NCI-H2196 (cell line): ENCODE data around the gene C10orf53.
"Not testable (repeated sequence)": the region's sequence is repeated elsewhere in the genome, so short reads cannot be mapped to it uniquely, and the experiment has no call there.

Experiments used
- DNase-seq: peaks from one replicate; lab custom pipeline; 2025; ENCODE audit not compliant: unreplicated experiment; lab: John Stamatoyannopoulos, UW

C10orf53 gene

GRCh38 chr10:49686651-49687050 is 7.2 kb downstream of the C10orf53 start:
- DNase-seq: no peak

GRCh38 chr10:49688261-49688846 is 8.9 kb downstream of the C10orf53 start:
- DNase-seq: no peak

DNA sequence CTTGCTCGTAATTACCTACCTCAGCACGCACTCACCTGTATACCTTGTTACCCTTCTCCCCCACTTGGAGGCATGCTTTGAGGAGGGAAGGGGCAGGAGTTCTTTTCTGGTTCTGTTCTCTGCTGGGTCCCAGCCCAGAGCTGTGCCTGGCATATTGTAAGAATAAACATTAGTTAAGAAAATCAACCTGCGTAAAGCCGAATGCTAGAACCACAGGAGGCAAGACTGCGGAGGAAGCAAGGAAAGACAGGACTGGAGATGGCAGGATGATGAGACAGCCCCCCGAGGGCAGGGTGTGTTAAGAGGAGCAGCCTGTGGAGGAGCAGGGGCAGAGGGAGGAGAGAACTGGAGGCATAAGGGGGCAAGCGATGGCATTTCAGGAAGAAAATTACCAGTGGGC is 9.5 kb downstream of the C10orf53 start:
- DNase-seq: no peak

DNA sequence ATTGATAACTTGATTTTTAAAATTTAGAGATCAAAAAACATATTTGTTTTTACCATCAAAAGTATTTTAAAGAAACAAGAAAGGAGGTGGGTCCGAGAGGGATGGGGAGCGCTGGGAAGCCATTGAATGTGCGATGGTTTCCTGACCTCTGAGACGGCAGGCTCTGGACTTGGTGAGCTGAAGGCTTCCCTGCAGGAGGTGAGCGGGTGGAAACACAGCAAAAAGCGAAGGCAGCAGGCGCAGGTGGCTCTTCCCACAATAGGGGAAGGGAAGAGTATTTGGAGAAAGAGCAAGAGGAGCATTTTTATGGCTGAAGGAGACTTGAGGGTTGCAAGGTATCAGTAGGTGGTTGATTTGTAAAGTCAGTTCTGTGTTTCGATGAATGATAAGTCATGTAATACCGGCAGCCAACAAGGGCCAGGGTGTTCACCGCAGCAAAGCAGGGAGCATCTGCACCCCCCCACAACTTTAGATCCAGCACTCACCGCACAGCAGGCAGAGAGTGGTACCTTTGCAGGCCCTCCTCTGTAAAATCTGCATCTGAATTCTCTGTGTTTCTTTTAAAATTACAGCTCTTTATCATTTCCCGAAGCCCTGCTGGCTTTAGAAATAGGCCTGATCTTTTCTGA is 10.5 kb downstream of the C10orf53 start:
- DNase-seq: no peak

DNA sequence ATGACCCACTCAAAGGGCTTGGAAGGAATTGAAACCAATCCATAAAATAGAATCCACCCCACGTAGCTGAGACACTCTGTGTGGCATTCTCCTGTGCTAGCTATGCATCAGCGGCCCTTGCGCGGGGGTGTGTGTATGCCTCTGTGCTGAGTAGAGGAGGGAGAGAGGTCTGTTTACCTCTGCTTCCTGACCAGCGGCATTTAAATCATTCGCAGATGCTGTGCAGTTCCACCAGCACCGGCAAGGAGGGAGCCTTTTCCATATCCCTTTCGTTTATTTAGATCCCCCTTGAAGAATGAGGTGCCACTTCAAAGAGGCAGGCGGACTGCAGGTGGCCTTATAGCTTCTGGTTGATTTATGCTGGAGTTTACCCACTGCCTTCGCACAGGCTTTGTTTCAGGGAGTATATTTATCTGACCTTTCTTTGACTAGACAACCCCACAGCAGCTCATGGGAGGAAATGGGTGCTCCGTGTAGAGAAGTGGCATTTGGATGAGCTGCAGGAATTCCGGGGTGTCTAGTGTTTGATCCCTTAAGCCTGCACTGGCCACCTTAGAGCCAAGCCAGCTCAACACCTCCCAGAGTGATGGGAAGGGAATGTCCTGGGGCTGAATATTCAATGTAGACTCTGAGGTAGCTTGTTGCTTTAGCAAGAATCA is 11.4 kb downstream of the C10orf53 start:
- no peak for DNase-seq

DNA sequence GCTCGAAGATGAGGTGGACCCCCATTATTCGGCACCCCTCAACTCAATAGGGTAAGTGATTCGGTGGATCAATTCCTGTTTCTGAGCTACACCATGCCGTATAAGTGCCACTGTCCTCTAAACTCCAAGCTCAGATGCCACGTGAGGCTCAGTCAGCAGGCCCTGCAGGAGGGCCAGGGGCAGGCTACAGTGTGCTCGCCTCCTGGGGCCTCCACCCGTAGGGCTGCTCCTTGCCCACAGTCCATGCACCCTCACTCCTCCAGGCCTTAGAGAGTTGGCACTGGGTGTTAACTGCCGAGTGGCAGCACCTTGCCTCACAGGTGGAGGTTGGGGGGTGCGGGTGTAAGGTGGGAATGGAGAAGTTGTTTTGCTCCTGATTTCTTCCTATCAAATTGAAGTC is 12.1 kb downstream of the C10orf53 start:
- DNase-seq: no peak

- no peak for DNase-seq
Observed at GRCh38 chr10:49694466-49694865, 15.0 kb downstream of the C10orf53 start.

DNA sequence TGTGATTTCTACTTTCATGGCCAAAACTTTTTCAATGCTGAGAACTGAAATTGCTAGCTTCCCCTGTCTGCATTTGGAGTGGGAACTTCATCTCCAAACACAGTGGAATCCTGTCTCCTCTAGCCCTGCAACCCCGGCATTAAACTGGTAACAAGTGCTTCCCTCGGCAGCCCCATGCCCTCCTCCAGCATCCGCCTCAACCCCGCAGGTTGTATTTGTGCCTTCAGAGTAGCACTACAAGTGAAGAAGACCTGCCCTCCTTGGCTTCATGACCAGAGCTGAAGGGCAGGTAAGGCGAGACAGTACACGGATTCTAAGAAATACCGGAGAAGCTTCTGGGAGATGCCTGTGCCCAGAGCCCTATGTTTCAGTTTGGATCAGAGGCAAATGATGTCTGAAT is 16.9 kb downstream of the C10orf53 start:
- no peak for DNase-seq

DNA sequence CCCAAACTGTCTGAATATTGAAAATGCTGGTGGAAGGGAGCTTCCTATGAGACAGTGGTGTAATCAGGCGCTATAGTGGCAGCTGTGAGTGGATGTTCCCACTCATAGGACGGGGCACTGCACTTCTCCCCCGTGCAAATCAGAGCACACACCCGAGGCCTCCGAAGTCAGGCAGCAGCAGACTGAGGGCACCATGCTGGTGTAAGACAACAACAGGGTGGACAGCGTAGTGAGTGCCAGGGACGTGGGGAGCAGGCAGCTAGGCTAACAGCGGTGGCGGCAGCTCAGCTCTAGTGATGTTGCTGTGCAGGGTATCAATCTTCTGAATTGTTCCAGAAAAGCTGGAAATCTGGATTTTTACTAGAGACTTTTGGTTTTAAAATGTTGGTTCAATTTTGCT is 19.2 kb downstream of the C10orf53 start:
- no peak for DNase-seq

GRCh38 chr10:49700211-49700610 is 20.8 kb downstream of the C10orf53 start:
- no peak for DNase-seq

- DNase-seq: peak; percentile 8
Observed at GRCh38 chr10:49700997-49701396, 21.5 kb downstream of the C10orf53 start.

- DNase-seq: no peak
Observed at GRCh38 chr10:49707585-49707984, 28.1 kb downstream of the C10orf53 start.

GRCh38 chr10:49709934-49710333 is 30.5 kb downstream of the C10orf53 start:
- no peak for DNase-seq

GRCh38 chr10:49710966-49711365 is 31.5 kb downstream of the C10orf53 start:
- DNase-seq: no peak

DNA sequence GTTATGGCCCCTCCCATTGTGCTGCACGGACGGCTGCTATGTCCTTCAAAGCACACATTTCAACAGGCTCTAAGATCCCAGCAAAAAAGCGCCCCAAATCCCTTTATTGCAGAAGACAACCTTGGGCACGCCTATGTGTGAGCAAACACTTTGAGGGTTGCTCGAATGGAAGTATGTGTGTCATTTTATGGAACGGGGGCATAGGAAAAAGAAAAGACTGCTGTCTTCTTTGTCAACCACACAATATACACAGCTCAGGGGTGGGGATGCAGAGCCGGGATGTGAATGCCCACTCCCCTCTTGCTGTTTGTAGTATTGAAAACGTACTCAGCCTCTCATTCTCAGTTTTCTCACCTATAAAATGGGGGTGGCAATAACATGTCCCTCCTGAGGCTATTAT is 32.0 kb downstream of the C10orf53 start:
- DNase-seq: no peak

- no peak for DNase-seq
Observed at GRCh38 chr10:49713266-49713665, 33.8 kb downstream of the C10orf53 start.

- not testable (repeated sequence) for DNase-seq
Observed at GRCh38 chr10:49715157-49715556, 35.7 kb downstream of the C10orf53 start.

- no peak for DNase-seq
Observed at GRCh38 chr10:49726593-49726992, 47.1 kb downstream of the C10orf53 start.

DNA sequence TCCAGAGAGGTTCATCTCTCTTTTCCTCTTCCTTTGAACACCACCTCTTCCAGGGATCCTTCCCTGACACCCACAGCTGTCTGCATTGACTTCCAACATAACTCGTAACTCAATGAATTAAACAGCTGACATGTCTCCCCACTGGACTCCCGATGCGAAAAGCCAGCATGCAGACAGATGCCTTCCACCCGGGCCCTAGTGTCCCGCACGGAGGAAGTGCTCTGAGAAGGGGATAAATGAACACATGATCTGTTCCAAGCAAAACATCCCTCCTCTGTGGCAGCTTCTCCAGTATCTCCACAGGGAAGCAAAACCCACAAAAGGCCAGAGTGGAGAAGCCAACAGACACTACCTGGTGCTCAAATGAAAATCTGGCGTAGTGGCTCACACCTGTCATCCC is 54.4 kb downstream of the C10orf53 start:
- DNase-seq: no peak

GRCh38 chr10:49734676-49735075 is 55.2 kb downstream of the C10orf53 start:
- DNase-seq: no peak

GRCh38 chr10:49735161-49735560 is 55.7 kb downstream of the C10orf53 start:
- DNase-seq: no peak

DNA sequence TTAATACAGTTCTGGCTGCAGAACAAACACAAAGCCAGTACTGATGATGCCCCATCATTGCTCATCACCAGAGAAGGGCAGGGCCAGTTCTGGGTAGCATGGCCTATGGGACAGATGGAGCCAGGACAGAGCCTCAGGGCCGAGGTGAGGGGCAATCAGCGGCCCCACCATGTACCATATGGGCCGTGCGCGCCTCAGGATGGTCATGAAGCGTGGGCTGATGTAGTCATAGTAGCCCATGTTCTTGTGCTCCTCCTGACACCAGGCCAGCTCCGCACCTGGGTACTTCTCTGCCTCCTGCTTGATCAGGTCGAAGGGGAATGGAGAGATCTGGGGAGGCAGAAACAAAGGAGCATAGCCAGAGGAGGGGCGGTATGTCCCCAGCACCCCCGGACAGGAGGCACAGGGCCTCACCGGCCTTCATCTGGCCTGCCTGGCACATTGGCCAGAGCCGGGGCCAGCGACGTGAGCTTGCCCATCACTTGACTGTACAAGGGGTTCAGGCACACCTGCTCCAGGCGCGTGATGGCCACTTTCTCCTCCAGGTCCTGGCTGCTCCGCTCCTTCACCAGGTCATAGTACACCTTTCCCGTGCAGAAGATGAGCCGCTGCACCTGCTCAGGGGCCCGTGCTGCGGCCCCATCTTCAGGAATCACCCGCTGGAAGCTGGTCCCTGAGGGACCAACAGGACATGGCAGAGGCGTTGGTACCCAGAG is 56.6 kb downstream of the C10orf53 start:
- no peak for DNase-seq
